OCI-LY1 (cell line): ENCODE measurements around the gene SPTLC2.

Experiments
- EZH2 ChIP-seq: fragments of 200-600 bp; sonication (generic), shearing (Covaris generic); IDR thresholded peaks from 2 replicates; pipeline ENCODE4 v1.8.0; 2017; ENCODE audit warnings: borderline replicate concordance, mixed run types, mild to moderate bottlenecking, antibody characterized with exemption, low read length, moderate library complexity, mixed read lengths
- TF ChIP-seq, protein P1 (sequence below): fragments of 200-600 bp; sonication (generic), shearing (Covaris generic); IDR thresholded peaks from 2 replicates; pipeline ENCODE4 v1.5.1; 2017; ENCODE audit warnings: mild to moderate bottlenecking, antibody characterized with exemption, low read length, moderate library complexity, mixed read lengths

- no peak for TF ChIP-seq EZH2
- TF ChIP-seq, protein P1, sequence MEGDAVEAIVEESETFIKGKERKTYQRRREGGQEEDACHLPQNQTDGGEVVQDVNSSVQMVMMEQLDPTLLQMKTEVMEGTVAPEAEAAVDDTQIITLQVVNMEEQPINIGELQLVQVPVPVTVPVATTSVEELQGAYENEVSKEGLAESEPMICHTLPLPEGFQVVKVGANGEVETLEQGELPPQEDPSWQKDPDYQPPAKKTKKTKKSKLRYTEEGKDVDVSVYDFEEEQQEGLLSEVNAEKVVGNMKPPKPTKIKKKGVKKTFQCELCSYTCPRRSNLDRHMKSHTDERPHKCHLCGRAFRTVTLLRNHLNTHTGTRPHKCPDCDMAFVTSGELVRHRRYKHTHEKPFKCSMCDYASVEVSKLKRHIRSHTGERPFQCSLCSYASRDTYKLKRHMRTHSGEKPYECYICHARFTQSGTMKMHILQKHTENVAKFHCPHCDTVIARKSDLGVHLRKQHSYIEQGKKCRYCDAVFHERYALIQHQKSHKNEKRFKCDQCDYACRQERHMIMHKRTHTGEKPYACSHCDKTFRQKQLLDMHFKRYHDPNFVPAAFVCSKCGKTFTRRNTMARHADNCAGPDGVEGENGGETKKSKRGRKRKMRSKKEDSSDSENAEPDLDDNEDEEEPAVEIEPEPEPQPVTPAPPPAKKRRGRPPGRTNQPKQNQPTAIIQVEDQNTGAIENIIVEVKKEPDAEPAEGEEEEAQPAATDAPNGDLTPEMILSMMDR = no peak
Observed at GRCh38 chr14:77579065-77579464, 37.4 kb downstream of the SPTLC2 start.
